ENCODE measurements around the gene NSMF.

DNA sequence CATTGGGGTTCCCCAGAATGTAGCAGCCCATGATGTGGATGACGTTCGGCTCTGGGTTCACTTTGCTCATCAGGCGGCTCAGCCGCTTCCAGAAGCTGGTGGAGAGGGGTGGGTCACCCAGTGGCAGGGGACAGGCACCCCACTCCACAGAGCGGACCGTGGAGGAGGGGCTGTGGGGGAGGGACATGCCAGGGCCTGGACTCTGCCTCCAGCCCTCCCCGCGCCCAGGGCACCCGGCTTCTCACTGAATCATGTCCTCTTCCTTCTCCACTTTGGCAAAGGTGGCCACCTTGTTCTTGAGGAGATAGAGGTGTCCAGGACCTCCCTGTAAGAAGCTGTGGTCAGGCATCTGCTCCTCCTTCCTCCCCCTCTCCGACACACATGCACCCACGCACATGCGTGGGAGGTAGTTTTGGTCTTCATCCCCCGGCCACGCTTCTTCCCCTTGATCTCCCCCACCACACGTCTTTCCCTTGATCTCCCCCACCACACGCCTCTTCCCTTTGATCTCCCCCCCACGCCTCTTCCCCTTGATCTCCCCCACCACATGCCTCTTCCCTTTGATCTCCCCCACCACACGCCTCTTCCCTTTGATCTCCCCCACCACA is 9.1 kb downstream of the NSMF start:
- TF ChIP-seq, protein P1, sequence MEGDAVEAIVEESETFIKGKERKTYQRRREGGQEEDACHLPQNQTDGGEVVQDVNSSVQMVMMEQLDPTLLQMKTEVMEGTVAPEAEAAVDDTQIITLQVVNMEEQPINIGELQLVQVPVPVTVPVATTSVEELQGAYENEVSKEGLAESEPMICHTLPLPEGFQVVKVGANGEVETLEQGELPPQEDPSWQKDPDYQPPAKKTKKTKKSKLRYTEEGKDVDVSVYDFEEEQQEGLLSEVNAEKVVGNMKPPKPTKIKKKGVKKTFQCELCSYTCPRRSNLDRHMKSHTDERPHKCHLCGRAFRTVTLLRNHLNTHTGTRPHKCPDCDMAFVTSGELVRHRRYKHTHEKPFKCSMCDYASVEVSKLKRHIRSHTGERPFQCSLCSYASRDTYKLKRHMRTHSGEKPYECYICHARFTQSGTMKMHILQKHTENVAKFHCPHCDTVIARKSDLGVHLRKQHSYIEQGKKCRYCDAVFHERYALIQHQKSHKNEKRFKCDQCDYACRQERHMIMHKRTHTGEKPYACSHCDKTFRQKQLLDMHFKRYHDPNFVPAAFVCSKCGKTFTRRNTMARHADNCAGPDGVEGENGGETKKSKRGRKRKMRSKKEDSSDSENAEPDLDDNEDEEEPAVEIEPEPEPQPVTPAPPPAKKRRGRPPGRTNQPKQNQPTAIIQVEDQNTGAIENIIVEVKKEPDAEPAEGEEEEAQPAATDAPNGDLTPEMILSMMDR (conservative IDR thresholded peaks at IDR 0.05; ENCODE audit: low read depth, low read length) = no peak
- TF ChIP-seq EZH2 (IDR thresholded peaks at IDR 0.05; ENCODE audit: borderline replicate concordance, low read depth, low read length, poor library complexity, severe bottlenecking) = no peak
